ENCODE measurements around the gene DIO3.

The DIO3 gene

DNA sequence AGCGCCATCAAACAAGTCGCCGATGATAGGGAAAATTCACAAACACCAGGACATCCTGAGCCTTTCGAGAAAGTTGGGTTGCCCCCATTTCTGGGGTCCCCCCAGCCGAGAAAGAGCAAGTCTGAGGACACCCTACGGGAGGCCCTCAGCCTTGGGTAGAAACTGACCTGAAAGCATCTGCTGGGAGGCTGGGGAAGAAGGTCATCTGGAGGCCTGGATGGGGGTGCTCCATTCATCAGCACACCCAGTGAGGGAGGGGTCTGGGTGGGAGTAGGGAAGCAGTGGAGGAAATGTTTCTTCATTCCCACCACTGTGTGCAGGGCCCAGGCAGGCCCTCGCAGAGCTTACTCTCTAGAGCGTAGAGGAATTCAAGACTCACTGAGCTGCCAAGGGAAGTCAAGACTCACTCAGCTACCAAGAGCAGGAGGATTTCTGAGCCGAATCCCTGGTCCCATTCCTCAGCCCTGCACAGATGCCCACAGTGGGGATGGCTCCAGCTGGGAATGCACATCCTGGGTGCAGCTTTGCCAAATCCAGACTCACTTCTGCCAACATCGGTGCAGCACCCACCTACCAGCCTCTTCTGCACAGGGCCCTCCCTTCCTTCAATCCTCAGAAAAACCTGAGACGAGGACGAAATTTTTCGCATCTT lies 38.1 kb downstream of the DIO3 start:
- no peak overlapping the region for H3K9ac ChIP-seq (ENCODE audit: low read depth, low read length)
- no peaks in the 10 kb centered on the region for H4K20me1 ChIP-seq (ENCODE audit: insufficient read depth, low read length)
- H3K27ac ChIP-seq (ENCODE audit: low read length): no peak overlapping the region; the same call in 1 of the 2 replicates
- no peak for ATAC-seq (ENCODE audit: insufficient read depth, low read depth)
- no peak overlapping the region for H2AFZ ChIP-seq (ENCODE audit: low read depth, low read length)
- no peak overlapping the region for H3K4me2 ChIP-seq (ENCODE audit: insufficient read depth, low read length)
- peaks cover 36% of the 10 kb centered on the region for H3K4me1 ChIP-seq (ENCODE audit: insufficient read depth, low read length)
- H3K79me2 ChIP-seq (ENCODE audit: insufficient read depth, low read length): no peaks in the 10 kb centered on the region
- no peak overlapping the region for H3K4me3 ChIP-seq (ENCODE audit: low read depth in 1 of 2, low read length in 2 of 2)
- peaks cover 16% of the 10 kb centered on the region for H3K9me3 ChIP-seq (ENCODE audit: insufficient read depth, low read length, severe bottlenecking)
- H3K36me3 ChIP-seq (ENCODE audit: insufficient read depth, low read length): no peaks in the 10 kb centered on the region
- H3K27me3 ChIP-seq (ENCODE audit: insufficient read depth, low read length, poor library complexity): no peaks in the 10 kb centered on the region
- no peak for TF ChIP-seq EZH2 (IDR thresholded peaks at IDR 0.05; ENCODE audit: borderline replicate concordance, low read depth, low read length, severe bottlenecking)
- peak; percentile 4 for DNase-seq

DNA sequence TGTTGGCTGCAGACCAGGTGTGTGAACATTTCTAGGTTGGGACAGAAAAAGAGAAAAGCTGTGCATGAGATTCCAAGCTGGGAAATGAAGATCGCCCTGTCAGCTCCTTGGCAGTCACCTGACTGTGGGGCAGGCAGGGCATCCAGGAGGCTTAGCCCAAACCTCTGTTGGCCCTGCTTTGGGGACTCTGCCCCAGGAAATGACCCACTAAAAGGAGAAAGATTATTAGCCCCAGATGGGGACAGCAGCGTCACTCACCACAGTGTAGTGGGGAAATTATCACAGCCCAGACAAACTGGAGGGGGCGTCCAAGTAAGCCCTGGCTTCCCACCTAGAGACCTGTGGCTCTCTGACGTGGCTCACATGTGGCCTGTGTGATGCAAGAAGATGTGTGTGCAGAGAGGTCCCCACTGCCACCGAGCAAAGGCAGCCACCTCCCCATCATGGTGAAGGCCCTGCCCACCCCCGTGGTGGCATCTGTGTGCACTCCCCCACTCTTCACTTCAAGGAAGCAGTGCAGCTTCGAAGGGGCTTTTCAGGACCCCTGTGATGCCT lies 39.1 kb downstream of the DIO3 start:
- TF ChIP-seq EZH2 (IDR thresholded peaks at IDR 0.05; ENCODE audit: borderline replicate concordance, low read depth, low read length, severe bottlenecking): no peak
- Histone ChIP-seq H3K27ac (ENCODE audit: low read length) (no peak overlapping the region), H4K20me1 (ENCODE audit: insufficient read depth, low read length) (no peaks in the 10 kb centered on the region; the same call in 1 of the 2 replicates), H3K4me2 (ENCODE audit: insufficient read depth, low read length) (no peak overlapping the region), H3K79me2 (ENCODE audit: insufficient read depth, low read length) (no peaks in the 10 kb centered on the region), H3K9me3 (ENCODE audit: insufficient read depth, low read length, severe bottlenecking) (peaks cover 16% of the 10 kb centered on the region), H3K4me3 (ENCODE audit: low read depth in 1 of 2, low read length in 2 of 2) (no peak overlapping the region), H3K27me3 (ENCODE audit: insufficient read depth, low read length, poor library complexity) (no peaks in the 10 kb centered on the region), H3K9ac (ENCODE audit: low read depth, low read length) (no peak overlapping the region), H3K36me3 (ENCODE audit: insufficient read depth, low read length) (no peaks in the 10 kb centered on the region), H3K4me1 (ENCODE audit: insufficient read depth, low read length) (peaks cover 41% of the 10 kb centered on the region), H2AFZ (ENCODE audit: low read depth, low read length) (no peak overlapping the region)
- ATAC-seq (ENCODE audit: insufficient read depth, low read depth): no peak
- peak; percentile 39 for DNase-seq

DNA sequence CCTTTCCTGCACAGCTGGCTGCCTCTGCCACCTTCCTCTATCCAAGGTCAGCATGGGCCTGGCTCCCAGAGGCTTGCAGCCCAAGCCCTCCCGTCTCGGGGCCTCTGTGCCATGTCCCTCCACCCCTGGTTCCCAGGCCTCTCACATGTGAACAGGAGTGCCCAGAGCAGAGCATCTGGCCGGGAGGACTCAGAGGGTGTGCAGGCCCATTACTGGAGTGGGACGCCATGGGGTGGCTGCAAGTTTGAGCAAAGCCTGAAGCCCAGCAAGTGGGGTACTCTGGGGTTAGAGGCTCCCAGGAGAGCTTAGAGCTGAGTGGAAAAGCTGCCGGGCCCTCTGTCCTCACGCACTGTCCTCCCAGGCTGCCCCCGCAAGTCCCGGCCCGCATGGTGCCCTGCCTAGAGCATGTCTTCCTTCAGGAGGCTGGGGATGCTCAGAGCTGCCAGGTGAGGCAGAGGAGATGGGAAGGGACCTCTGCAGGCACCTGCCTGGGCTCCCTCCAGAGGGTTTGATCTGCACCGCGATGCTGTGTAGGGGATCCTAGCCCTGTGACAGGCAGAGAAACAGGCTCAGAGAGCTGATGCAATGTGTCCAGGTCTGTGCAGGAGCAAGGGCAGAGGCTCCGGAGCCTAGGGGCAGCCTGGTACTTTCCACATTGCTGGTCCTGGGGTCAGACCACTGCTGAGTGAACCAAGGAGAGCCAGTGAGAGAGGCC lies 39.8 kb downstream of the DIO3 start:
- Histone ChIP-seq H3K9ac (ENCODE audit: low read depth, low read length) (no peak overlapping the region), H3K27ac (ENCODE audit: low read length) (peak overlapping the region; percentile 9; the same call in 1 of the 2 replicates), H4K20me1 (ENCODE audit: insufficient read depth, low read length) (no peaks in the 10 kb centered on the region; the same call in 1 of the 2 replicates), H3K36me3 (ENCODE audit: insufficient read depth, low read length) (no peaks in the 10 kb centered on the region), H3K27me3 (ENCODE audit: insufficient read depth, low read length, poor library complexity) (no peaks in the 10 kb centered on the region), H3K4me3 (ENCODE audit: low read depth in 1 of 2, low read length in 2 of 2) (no peak overlapping the region), H2AFZ (ENCODE audit: low read depth, low read length) (no peak overlapping the region), H3K9me3 (ENCODE audit: insufficient read depth, low read length, severe bottlenecking) (peaks cover 16% of the 10 kb centered on the region), H3K4me1 (ENCODE audit: insufficient read depth, low read length) (peaks cover 40% of the 10 kb centered on the region), H3K4me2 (ENCODE audit: insufficient read depth, low read length) (no peak overlapping the region), H3K79me2 (ENCODE audit: insufficient read depth, low read length) (no peaks in the 10 kb centered on the region)
- ATAC-seq (ENCODE audit: insufficient read depth, low read depth) (no peak), DNase-seq (peak; percentile 3)
- TF ChIP-seq, protein P1, sequence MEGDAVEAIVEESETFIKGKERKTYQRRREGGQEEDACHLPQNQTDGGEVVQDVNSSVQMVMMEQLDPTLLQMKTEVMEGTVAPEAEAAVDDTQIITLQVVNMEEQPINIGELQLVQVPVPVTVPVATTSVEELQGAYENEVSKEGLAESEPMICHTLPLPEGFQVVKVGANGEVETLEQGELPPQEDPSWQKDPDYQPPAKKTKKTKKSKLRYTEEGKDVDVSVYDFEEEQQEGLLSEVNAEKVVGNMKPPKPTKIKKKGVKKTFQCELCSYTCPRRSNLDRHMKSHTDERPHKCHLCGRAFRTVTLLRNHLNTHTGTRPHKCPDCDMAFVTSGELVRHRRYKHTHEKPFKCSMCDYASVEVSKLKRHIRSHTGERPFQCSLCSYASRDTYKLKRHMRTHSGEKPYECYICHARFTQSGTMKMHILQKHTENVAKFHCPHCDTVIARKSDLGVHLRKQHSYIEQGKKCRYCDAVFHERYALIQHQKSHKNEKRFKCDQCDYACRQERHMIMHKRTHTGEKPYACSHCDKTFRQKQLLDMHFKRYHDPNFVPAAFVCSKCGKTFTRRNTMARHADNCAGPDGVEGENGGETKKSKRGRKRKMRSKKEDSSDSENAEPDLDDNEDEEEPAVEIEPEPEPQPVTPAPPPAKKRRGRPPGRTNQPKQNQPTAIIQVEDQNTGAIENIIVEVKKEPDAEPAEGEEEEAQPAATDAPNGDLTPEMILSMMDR (IDR thresholded peaks at IDR 0.05; ENCODE audit: borderline replicate concordance, extremely low read depth, low read length, poor library complexity, severe bottlenecking): no peak
- TF ChIP-seq EZH2 (IDR thresholded peaks at IDR 0.05; ENCODE audit: borderline replicate concordance, low read depth, low read length, severe bottlenecking): no peak

DNA sequence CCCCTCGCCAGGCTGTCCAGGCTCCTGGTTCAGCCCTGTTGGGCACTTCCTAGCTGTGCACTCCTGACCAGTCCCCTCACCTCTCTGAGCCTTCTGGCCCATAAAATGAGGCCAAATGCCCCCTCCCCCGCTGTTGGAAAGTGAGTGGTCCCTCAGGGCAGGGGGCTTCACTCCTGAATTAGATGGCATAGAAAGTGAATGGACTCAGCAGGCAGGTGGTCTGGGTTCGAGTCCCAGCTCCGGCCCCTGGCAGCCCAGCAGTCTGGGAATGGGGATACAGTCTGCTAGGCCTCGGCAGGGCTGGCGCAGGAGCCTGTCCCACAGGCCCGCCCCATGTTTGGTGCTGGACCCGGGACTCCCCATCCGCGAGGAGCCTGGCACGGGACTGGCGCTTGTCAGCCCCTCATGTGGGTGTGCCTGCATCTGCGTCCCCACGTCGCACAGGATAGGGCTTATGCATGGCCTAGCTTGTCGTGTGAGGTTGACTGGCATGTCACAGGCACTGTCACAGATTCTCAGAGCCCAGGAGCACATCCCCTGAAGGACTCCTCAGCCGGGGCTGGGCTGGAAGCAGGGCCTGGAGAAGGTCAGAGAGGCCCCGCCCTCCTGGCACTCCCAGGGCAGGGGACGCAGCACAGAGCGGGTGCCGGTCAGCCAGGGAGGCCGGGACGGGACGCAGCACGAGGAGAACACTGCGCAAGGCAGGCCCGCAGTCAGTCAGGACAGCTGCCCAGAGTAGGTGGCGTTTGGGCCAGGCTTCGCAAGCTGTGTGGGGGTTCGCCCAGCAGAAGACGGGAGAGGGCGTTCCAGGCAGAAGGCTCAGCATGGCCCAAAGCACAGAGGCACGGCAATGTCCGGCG lies 40.5 kb downstream of the DIO3 start:
- Histone ChIP-seq H3K27me3 (ENCODE audit: insufficient read depth, low read length, poor library complexity) (no peaks in the 10 kb centered on the region), H3K9me3 (ENCODE audit: insufficient read depth, low read length, severe bottlenecking) (peaks cover 16% of the 10 kb centered on the region), H3K79me2 (ENCODE audit: insufficient read depth, low read length) (no peaks in the 10 kb centered on the region), H3K27ac (ENCODE audit: low read length) (no peak overlapping the region), H3K9ac (ENCODE audit: low read depth, low read length) (no peak overlapping the region), H3K4me2 (ENCODE audit: insufficient read depth, low read length) (no peak overlapping the region), H4K20me1 (ENCODE audit: insufficient read depth, low read length) (no peaks in the 10 kb centered on the region; the same call in 1 of the 2 replicates), H3K36me3 (ENCODE audit: insufficient read depth, low read length) (no peaks in the 10 kb centered on the region), H2AFZ (ENCODE audit: low read depth, low read length) (no peak overlapping the region), H3K4me1 (ENCODE audit: insufficient read depth, low read length) (peaks cover 32% of the 10 kb centered on the region), H3K4me3 (ENCODE audit: low read depth in 1 of 2, low read length in 2 of 2) (no peak overlapping the region)
- TF ChIP-seq, protein P1 (IDR thresholded peaks at IDR 0.05; ENCODE audit: borderline replicate concordance, extremely low read depth, low read length, poor library complexity, severe bottlenecking): no peak
- TF ChIP-seq EZH2 (IDR thresholded peaks at IDR 0.05; ENCODE audit: borderline replicate concordance, low read depth, low read length, severe bottlenecking): no peak
- DNase-seq (peak; percentile 4), ATAC-seq (ENCODE audit: insufficient read depth, low read depth) (no peak)

Data from DND-41 (cell line).